CD4-positive, alpha-beta T cell treated with Interferon gamma for 1 hour (primary cell): Measurements from ENCODE around the gene MTMR11.
"Not testable (repeated sequence)": the region's sequence is repeated elsewhere in the genome, so short reads cannot be mapped to it uniquely, and the experiment has no call there.

ENCODE experiments used
- DNase-seq: peaks from one replicate; pipeline ENCODE4 v3.0.0-alpha.2; 2020

The MTMR11 gene

GRCh38 chr1:149899460-149900284, 37.0 kb downstream of the MTMR11 start, which contains the start of gene BOLA1:
BOLA1 (plus strand) TSS chr1:149899568; CDS start chr1:149900060, 492 bp downstream.
- DNase-seq: peak; percentile 81

GRCh38 chr1:149896575-149896974, 40.1 kb downstream of the MTMR11 start:
- no peak for DNase-seq

- no peak for DNase-seq
These were observed 47.7 kb downstream of the MTMR11 start for GRCh38 chr1:149888999-149889289.

GRCh38 chr1:149888247-149888998, 48.3 kb downstream of the MTMR11 start:
- DNase-seq: peak; percentile 85

GRCh38 chr1:149887456-149888246, 49.0 kb downstream of the MTMR11 start:
- DNase-seq: peak; percentile 93

- not testable (repeated sequence) for DNase-seq
These were observed 49.6 kb downstream of the MTMR11 start for GRCh38 chr1:149887196-149887455.

- peak; percentile 96 for DNase-seq
These were observed 50.1 kb downstream of the MTMR11 start for GRCh38 chr1:149886396-149887195.

- DNase-seq: not testable (repeated sequence)
These were observed 50.6 kb downstream of the MTMR11 start for GRCh38 chr1:149886121-149886395.

GRCh38 chr1:149885339-149886120, 51.1 kb downstream of the MTMR11 start:
- peak; percentile 68 for DNase-seq

GRCh38 chr1:149884433-149885338, 52.0 kb downstream of the MTMR11 start:
- peak; percentile 18 for DNase-seq

- no peak for DNase-seq
These were observed 53.0 kb downstream of the MTMR11 start for GRCh38 chr1:149883598-149884247.

- DNase-seq: no peak
These were observed 54.8 kb downstream of the MTMR11 start for GRCh38 chr1:149881876-149882275.

GRCh38 chr1:149879556-149879955, 57.1 kb downstream of the MTMR11 start:
- no peak for DNase-seq
